Ovary (tissue), 9 donors: ENCODE measurements around the gene IL36B. TPM values are rescaled to one million over a fixed set of nuclear protein-coding genes. Genes with fewer than 3 reads are reported as not detected.

Experiments
- DNase-seq, 5 donors: peaks; one replicate each; pipeline ENCODE4 v3.0.0-alpha.2; 2019 to 2020
- H3K27ac ChIP-seq, 2 donors: fragments of 200-600 bp; one replicate each; pipeline versions ENCODE4 v1.5.1 to v1.8.0; 2019 to 2022
- H3K27me3 ChIP-seq: fragments of 200-600 bp; one replicate; pipeline ENCODE4 v1.8.0; 2022
- H3K36me3 ChIP-seq: fragments of 200-600 bp; sonication (generic); one replicate; pipeline ENCODE4 v1.5.1; 2019
- H3K4me1 ChIP-seq: one replicate; pipeline ENCODE4 v1.8.1; 2013; ENCODE audit warnings: mild to moderate bottlenecking, moderate library complexity; ENCODE audit not compliant: insufficient read depth
- H3K4me3 ChIP-seq: fragments of 200-600 bp; sonication (generic); one replicate; pipeline ENCODE4 v1.5.1; 2017
- H3K9me3 ChIP-seq, 2 donors: fragments of 200-600 bp in 1 of 2; sonication (generic) in 1 of 2; one replicate each; pipeline versions ENCODE4 v1.5.1 to v1.8.1; 2013 to 2019; ENCODE audit warnings: mild to moderate bottlenecking in 1 of 2, moderate library complexity in 1 of 2
- EP300 ChIP-seq: sonication (generic); formaldehyde crosslinking; IDR thresholded peaks from one replicate; pipeline ENCODE4 v1.6.1; 2017; ENCODE audit warnings: antibody characterized with exemption
- POLR2A ChIP-seq: fragments of 450-650 bp; IDR thresholded peaks from one replicate; pipeline ENCODE4 v1.6.1; 2017; ENCODE audit warnings: antibody characterized with exemption, mild to moderate bottlenecking, moderate library complexity
- WGBS, 3 donors: extraction: QIAGEN DNeasy Blood & Tissue Kit in 1 of 3; methylation state at CpG; one replicate each; pipeline versions ENCODE4 v1.1.5 to v1.1.7; 2013 to 2017; 5-methylcytosine and 5-hydroxymethylcytosine counted together
- intact Hi-C, 4 donors: fragments of 100-400 bp; cut with DNase I; formaldehyde crosslinking; loops; one replicate each; pipeline versions ENCODE4 v1.11.0 to v1.15.1; 2022 to 2023
- polyA plus RNA-seq, 2 donors: library from polyadenylated mRNA; stranded (reverse); fragments of 200-250 nt in 1 of 2; fragments of 350-450 nt in 1 of 2; fragmentation: Illumina TruSeq in 1 of 2; extraction: RNeasy Lipid Tissue Mini Kit (QIAGEN cat#74804) in 1 of 2; gene quantifications; one replicate each; pipeline ENCODE4 v1.2.3, GENCODE V29; 2013 to 2014
- total RNA-seq, 7 donors: library from RNA; depleted of rRNA in 2 of 7; stranded (reverse); fragments of >200 nt in 2 of 7; fragmentation: NEBNext Ultra II Directional in 3 of 7; extraction: Animal tissue kit (Norgen Biotek cat#: 25700) in 3 of 7; gene quantifications; one replicate each; pipeline versions ENCODE4 v1.1.0 to v1.2.4, GENCODE V29; 2016 to 2023
- TF ChIP-seq, protein P1 (sequence below), 3 donors: fragments of 450-650 bp in 2 of 3; fragments of 200-600 bp in 1 of 3; IDR thresholded peaks; one replicate each; pipeline versions ENCODE4 v1.5.1 to v1.8.0; 2016 to 2022; ENCODE audit warnings: antibody characterized with exemption in 3 of 3, mild to moderate bottlenecking in 1 of 3
- donor health status: DM: no; HTN: no; CAD: no; lungs with moderate emphysema.
- donor health status: DM: no; HTN: no; CAD: no.
- donor health status: Bipolar disorder and iron deficiency.
- donor health status: DM: yes; HTN: yes; CAD: no.
- donor health status: DM: no; HTN: no; CAD: no.
- donor health status: DM: yes; HTN: yes; CAD: no.

IL36B gene
- total and polyA plus RNA-seq, 9 donors: not detected

DNA sequence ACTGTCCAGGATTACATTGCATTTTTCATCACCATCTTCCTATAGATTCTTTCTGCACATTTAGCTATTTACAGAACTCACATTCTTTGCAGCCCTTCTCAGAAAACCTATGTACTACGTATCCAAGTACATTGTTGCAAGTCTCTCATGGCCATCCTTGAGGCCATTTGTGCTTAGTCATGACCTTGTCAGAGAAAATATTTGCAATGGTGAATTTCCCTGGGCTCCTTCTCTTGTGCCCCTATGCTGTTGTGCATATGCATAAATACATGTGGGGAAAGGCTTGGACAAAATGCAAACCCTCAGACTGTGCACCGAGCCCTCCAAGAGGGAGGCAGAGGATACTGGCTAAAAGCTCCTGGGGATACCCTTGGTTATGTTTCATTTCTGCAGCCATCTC lies 27.9 kb downstream of the IL36B start:
- Histone ChIP-seq H3K4me3 (no peak overlapping the region), H3K9me3 (no peaks in the 10 kb centered on the region), H3K36me3 (no peaks in the 10 kb centered on the region), H3K4me1 (no peaks in the 10 kb centered on the region), H3K27ac (no peak overlapping the region), H3K27me3 (no peaks in the 10 kb centered on the region)
- no peak for DNase-seq
- intact Hi-C loops: no loop called here
- TF ChIP-seq POLR2A (no peak), EP300 (no peak)
- TF ChIP-seq, protein P1, sequence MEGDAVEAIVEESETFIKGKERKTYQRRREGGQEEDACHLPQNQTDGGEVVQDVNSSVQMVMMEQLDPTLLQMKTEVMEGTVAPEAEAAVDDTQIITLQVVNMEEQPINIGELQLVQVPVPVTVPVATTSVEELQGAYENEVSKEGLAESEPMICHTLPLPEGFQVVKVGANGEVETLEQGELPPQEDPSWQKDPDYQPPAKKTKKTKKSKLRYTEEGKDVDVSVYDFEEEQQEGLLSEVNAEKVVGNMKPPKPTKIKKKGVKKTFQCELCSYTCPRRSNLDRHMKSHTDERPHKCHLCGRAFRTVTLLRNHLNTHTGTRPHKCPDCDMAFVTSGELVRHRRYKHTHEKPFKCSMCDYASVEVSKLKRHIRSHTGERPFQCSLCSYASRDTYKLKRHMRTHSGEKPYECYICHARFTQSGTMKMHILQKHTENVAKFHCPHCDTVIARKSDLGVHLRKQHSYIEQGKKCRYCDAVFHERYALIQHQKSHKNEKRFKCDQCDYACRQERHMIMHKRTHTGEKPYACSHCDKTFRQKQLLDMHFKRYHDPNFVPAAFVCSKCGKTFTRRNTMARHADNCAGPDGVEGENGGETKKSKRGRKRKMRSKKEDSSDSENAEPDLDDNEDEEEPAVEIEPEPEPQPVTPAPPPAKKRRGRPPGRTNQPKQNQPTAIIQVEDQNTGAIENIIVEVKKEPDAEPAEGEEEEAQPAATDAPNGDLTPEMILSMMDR (IDR thresholded peaks at IDR 0.05): no peak
- 83 to 86% (median 85%) methylated on average over 2 of the region's 2 CpGs for WGBS, 3 donors

DNA sequence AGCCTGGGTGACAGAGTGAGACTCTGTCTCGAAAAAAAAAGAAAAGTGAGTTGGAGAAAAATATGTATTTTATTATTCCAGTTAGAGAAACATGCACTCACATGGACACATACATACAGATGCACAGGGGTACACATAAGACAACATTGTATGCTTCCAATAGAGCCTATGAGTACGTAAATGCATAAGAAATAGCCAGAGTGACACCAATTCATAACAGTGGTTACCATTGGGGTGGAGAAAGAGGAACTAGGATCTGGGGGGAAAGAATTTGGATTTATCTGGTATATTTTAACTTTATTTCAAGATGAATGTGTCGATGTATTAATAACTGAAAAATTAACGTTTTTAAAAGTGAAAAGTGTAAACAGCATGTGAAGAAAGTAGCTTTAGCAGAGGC lies 31.4 kb downstream of the IL36B start:
- H3K4me3 ChIP-seq: no peak overlapping the region
- H3K36me3 ChIP-seq: no peaks in the 10 kb centered on the region
- H3K4me1 ChIP-seq: no peaks in the 10 kb centered on the region
- TF ChIP-seq POLR2A (no peak), EP300 (no peak)
- TF ChIP-seq, protein P1 (IDR thresholded peaks at IDR 0.05): no peak
- 42 to 66% (median 43%) methylated on average over 4 of the region's 4 CpGs for WGBS, 3 donors
- no peak overlapping the region for H3K27ac ChIP-seq
- H3K9me3 ChIP-seq: no peaks in the 10 kb centered on the region
- intact Hi-C loops: no loop called here
- H3K27me3 ChIP-seq: no peaks in the 10 kb centered on the region
- no peak for DNase-seq

DNA sequence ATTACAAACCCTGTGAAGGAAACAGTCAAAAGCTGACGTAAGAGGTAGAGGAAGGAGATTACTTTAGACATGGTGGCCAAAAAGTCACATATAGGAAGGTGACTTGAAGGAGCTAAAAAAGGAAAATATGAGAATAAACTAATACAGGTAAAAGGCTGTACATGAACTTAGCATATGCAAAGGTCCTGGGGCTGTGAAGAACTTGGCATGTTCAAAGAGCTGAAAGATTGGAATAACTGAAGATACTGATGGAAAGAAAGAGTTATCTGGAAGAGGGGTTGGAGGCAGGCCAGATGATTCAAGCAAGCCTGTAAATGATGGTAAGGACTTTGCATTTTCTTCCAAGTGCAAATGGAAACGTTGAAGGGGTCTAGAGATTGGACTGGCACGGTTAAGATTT lies 34.2 kb downstream of the IL36B start:
- DNase-seq: no peak
- H3K27me3 ChIP-seq: no peaks in the 10 kb centered on the region
- no peak overlapping the region for H3K27ac ChIP-seq
- intact Hi-C loops: no loop called here
- H3K9me3 ChIP-seq: no peaks in the 10 kb centered on the region
- no peaks in the 10 kb centered on the region for H3K36me3 ChIP-seq
- TF ChIP-seq POLR2A: no peak
- TF ChIP-seq, protein P1 (IDR thresholded peaks at IDR 0.05): no peak
- no peak for TF ChIP-seq EP300
- H3K4me3 ChIP-seq: no peak overlapping the region
- H3K4me1 ChIP-seq: no peaks in the 10 kb centered on the region
- 69 to 82% (median 74%) methylated on average over 3 of the region's 3 CpGs for WGBS, 3 donors

DNA sequence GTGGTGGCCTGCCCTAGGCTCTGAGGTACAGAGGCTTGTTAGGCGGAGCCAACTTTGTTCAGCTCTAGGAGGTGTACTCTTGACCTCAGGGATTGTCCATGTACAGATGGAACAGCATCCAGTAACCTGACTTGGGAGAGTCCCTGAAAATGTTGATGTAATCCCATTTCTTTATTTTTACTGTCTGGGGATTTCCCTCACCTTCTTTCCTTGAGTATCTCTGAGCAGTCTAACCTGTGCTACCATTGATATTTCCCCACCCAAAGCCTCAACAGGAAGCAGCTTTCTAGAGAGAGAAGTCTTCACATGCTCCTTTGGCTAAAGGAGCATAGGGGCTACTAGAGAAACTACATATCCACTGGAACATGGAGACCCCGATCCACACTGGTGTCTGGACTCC lies 37.0 kb downstream of the IL36B start:
- no peaks in the 10 kb centered on the region for H3K9me3 ChIP-seq
- H3K27me3 ChIP-seq: no peaks in the 10 kb centered on the region
- no peaks in the 10 kb centered on the region for H3K36me3 ChIP-seq
- H3K4me1 ChIP-seq: no peaks in the 10 kb centered on the region
- TF ChIP-seq, protein P1 (IDR thresholded peaks at IDR 0.05): no peak
- intact Hi-C loops: no loop called here
- 80 to 85% (median 83%) methylated on average over 2 of the region's 2 CpGs for WGBS, 3 donors
- no peak overlapping the region for H3K4me3 ChIP-seq
- H3K27ac ChIP-seq: no peak overlapping the region
- no peak for DNase-seq

DNA sequence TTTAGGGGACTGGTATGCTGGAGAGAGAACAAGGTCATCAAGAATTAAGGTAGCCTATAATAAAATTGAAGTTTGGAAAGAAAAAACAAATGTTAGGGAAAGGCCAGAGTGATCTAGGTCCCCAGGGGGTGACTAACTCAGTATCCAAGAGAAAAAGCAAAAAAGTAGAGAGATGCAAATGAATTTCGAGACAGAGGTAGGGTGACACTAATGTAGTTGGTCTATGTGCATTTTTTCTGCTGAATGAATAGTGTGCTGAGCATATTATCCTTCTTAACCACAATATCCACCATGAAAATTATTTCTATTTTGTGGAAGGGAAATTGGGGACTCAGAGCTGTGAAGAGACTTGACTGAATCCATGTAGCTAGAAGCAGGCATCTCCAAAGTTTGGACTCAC lies 37.6 kb downstream of the IL36B start:
- H3K4me3 ChIP-seq: no peak overlapping the region
- no peaks in the 10 kb centered on the region for H3K27me3 ChIP-seq
- no peaks in the 10 kb centered on the region for H3K9me3 ChIP-seq
- WGBS, 3 donors: 52 to 71% (median 57%) methylated on average over 1 of the region's 1 CpG
- no peaks in the 10 kb centered on the region for H3K4me1 ChIP-seq
- TF ChIP-seq, protein P1 (IDR thresholded peaks at IDR 0.05): no peak
- TF ChIP-seq EP300: no peak
- no peak for TF ChIP-seq POLR2A
- no peak for DNase-seq
- intact Hi-C loops: no loop called here
- H3K36me3 ChIP-seq: no peaks in the 10 kb centered on the region
- H3K27ac ChIP-seq: no peak overlapping the region
